ENCODE measurements around the gene PI4KA. TPM values are rescaled to one million over a fixed set of nuclear protein-coding genes. Genes with fewer than 3 reads are reported as not detected.
"Not testable (repeated sequence)": the region's sequence is repeated elsewhere in the genome, so short reads cannot be mapped to it uniquely, and the experiment has no call there.

The PI4KA gene
- total and polyA plus RNA-seq, 10 donors: 29.8 to 143 (median 108) TPM

- WGBS, 5 donors: 55 to 69% (median 58%) methylated on average over 7 of the region's 7 CpGs
- Histone ChIP-seq H3K27me3 (replicated peaks in 1 of 7) (no peaks in the 10 kb centered on the region), H3K4me3 (no peak overlapping the region), H3K4me1 (peaks cover 0 to 12% (median 0%) of the 10 kb centered on the region in 6 donors), H3K36me3 (no peaks in the 10 kb centered on the region), H3K9me3 (no peaks in the 10 kb centered on the region), H3K27ac (no peak overlapping the region)
- TF ChIP-seq POLR2A (IDR thresholded peaks at IDR 0.05) (no peak), CTCF (IDR thresholded peaks at IDR 0.05 in 8 of 11, conservative IDR thresholded peaks at IDR 0.05 in 3 of 11) (no peak), POLR2AphosphoS5 (IDR thresholded peaks at IDR 0.05) (no peak)
- intact Hi-C loops (cut with DNase I; ENCODE audit: low total_unique reads): no loop called here
- peak; percentile 3 for DNase-seq
Observed at GRCh38 chr22:20899827-20900423, 41.3 kb upstream of the PI4KA start.

- H3K4me1 ChIP-seq; intact Hi-C loops (cut with DNase I; ENCODE audit: low total_unique reads); DNase-seq; H3K9me3 ChIP-seq; H3K36me3 ChIP-seq; H3K4me3 ChIP-seq; H3K27ac ChIP-seq; H3K27me3 ChIP-seq (replicated peaks in 1 of 7): not testable (repeated sequence)
- WGBS, 5 donors: 86 to 99% (median 92%) methylated on average over 6 to 7 of the region's 7 CpGs
Observed at GRCh38 chr22:20897737-20898136, 39.1 kb upstream of the PI4KA start.

- peaks cover 0 to 50% (median 35%) of the 10 kb centered on the region in 6 donors for H3K36me3 ChIP-seq
- no peak for TF ChIP-seq CTCF (IDR thresholded peaks at IDR 0.05 in 8 of 11, conservative IDR thresholded peaks at IDR 0.05 in 3 of 11)
- no peak for TF ChIP-seq POLR2AphosphoS5 (IDR thresholded peaks at IDR 0.05)
- no peak for TF ChIP-seq POLR2A (IDR thresholded peaks at IDR 0.05)
- intact Hi-C loops (cut with DNase I; ENCODE audit: low total_unique reads): no loop called here
- no peak for DNase-seq
- H3K27ac ChIP-seq: no peak overlapping the region
- no peaks in the 10 kb centered on the region for H3K9me3 ChIP-seq
- H3K4me3 ChIP-seq: no peak overlapping the region
- 92 to 99% (median 98%) methylated on average over 6 of the region's 6 CpGs for WGBS, 5 donors
- H3K4me1 ChIP-seq: peaks cover 0 to 12% (median 2%) of the 10 kb centered on the region in 6 donors
- no peaks in the 10 kb centered on the region for H3K27me3 ChIP-seq (replicated peaks in 1 of 7)
Observed at GRCh38 chr22:20890975-20891374, 32.4 kb upstream of the PI4KA start.

- no peak overlapping the region for H3K27ac ChIP-seq
- H3K36me3 ChIP-seq: peaks cover 0 to 60% (median 41%) of the 10 kb centered on the region in 6 donors
- intact Hi-C loops (cut with DNase I; ENCODE audit: low total_unique reads): no loop called here
- 87 to 96% (median 87%) methylated on average over 13 of the region's 13 CpGs for WGBS, 5 donors
- H3K9me3 ChIP-seq: no peaks in the 10 kb centered on the region
- TF ChIP-seq CTCF (IDR thresholded peaks at IDR 0.05 in 8 of 11, conservative IDR thresholded peaks at IDR 0.05 in 3 of 11) (no peak), POLR2AphosphoS5 (IDR thresholded peaks at IDR 0.05) (no peak), POLR2A (IDR thresholded peaks at IDR 0.05) (no peak)
- H3K27me3 ChIP-seq (replicated peaks in 1 of 7): no peaks in the 10 kb centered on the region
- no peak overlapping the region for H3K4me3 ChIP-seq
- DNase-seq: no peak
- peaks cover 0 to 21% (median 10%) of the 10 kb centered on the region in 6 donors for H3K4me1 ChIP-seq
Observed at GRCh38 chr22:20889904-20890540, 31.4 kb upstream of the PI4KA start.

Data from spleen (tissue), 11 donors.